GM23248 (cell line): Measurements from ENCODE around the gene PCDH1. TPM values are rescaled to one million over a fixed set of nuclear protein-coding genes. Genes with fewer than 3 reads are reported as not detected.

ENCODE experiments used
- DNase-seq: peaks from one replicate; pipeline ENCODE4 v3.0.0-alpha.2; 2015
- H2AFZ ChIP-seq: fragments of 200-600 bp; sonication (generic); 2 replicates; pipeline ENCODE4 v1.6.1; 2016; ENCODE audit warnings: antibody characterized with exemption
- H3F3A ChIP-seq: fragments of 200-600 bp; sonication (generic); 2 replicates; pipeline ENCODE4 v1.6.1; 2016; ENCODE audit warnings: mild to moderate bottlenecking, antibody characterized with exemption, mixed run types; ENCODE audit not compliant: insufficient read depth
- H3K27ac ChIP-seq: fragments of 200-600 bp; sonication (generic); 2 replicates; pipeline ENCODE4 v1.5.1; 2016; ENCODE audit warnings: mild to moderate bottlenecking
- H3K27me3 ChIP-seq: fragments of 200-600 bp; sonication (generic); replicated peaks from 2 replicates; pipeline ENCODE4 v1.6.1; 2016; ENCODE audit warnings: mild to moderate bottlenecking; ENCODE audit not compliant: insufficient read depth
- H3K36me3 ChIP-seq: fragments of 200-600 bp; sonication (generic); 2 replicates; pipeline ENCODE4 v1.6.1; 2016; ENCODE audit warnings: low read depth, mild to moderate bottlenecking
- H3K4me1 ChIP-seq: fragments of 200-600 bp; sonication (generic); 2 replicates; pipeline ENCODE4 v1.6.1; 2016; ENCODE audit warnings: mild to moderate bottlenecking; ENCODE audit not compliant: insufficient read depth
- H3K4me2 ChIP-seq: fragments of 200-600 bp; sonication (generic); one replicate; pipeline ENCODE4 v1.6.1; 2016; ENCODE audit warnings: mild to moderate bottlenecking; ENCODE audit not compliant: unreplicated experiment
- H3K4me3 ChIP-seq: fragments of 200-600 bp; sonication (generic); 2 replicates; pipeline ENCODE4 v1.5.1; 2016; ENCODE audit warnings: mild to moderate bottlenecking
- H3K79me2 ChIP-seq: fragments of 200-600 bp; sonication (generic); 2 replicates; pipeline ENCODE4 v1.6.1; 2016; ENCODE audit warnings: mild to moderate bottlenecking; ENCODE audit not compliant: insufficient read depth
- H3K9ac ChIP-seq: fragments of 200-600 bp; sonication (generic); 2 replicates; pipeline ENCODE4 v1.6.1; 2016; ENCODE audit warnings: mild to moderate bottlenecking
- H3K9me2 ChIP-seq: fragments of 200-600 bp; sonication (generic); 2 replicates; pipeline ENCODE4 v1.6.1; 2016; ENCODE audit warnings: mixed run types, mild to moderate bottlenecking, moderate library complexity; ENCODE audit not compliant: insufficient read depth
- H3K9me3 ChIP-seq: fragments of 200-600 bp; sonication (generic); one replicate; pipeline ENCODE4 v1.6.1; 2017; ENCODE audit warnings: low read depth
- H4K20me1 ChIP-seq: fragments of 200-600 bp; sonication (generic); 2 replicates; pipeline ENCODE4 v1.6.0; 2016; ENCODE audit not compliant: insufficient read depth
- EZH2 ChIP-seq: fragments of 200-600 bp; sonication (generic); IDR thresholded peaks from 2 replicates; pipeline ENCODE4 v1.6.1; 2018; ENCODE audit warnings: antibody characterized with exemption, mild to moderate bottlenecking; ENCODE audit not compliant: insufficient read depth, poor library complexity, severe bottlenecking
- EZH2phosphoT487 ChIP-seq: fragments of 200-600 bp; sonication (generic); IDR thresholded peaks from 2 replicates; pipeline ENCODE4 v1.6.1; 2018; ENCODE audit warnings: antibody characterized with exemption, moderate library complexity, mild to moderate bottlenecking, low read depth; ENCODE audit not compliant: insufficient read depth
- WGBS, 2 experiments: methylation state at CpG; one replicate each; pipeline ENCODE4 v1.1.6; 2015 to 2017; ENCODE audit warnings: low lambda C conversion rate in 2 of 2, low coverage in 1 of 2; ENCODE audit errors: missing lambda C conversion rate in 2 of 2; 5-methylcytosine and 5-hydroxymethylcytosine counted together
- in situ Hi-C: fragments of 300-500 bp; cut with MboI; formaldehyde crosslinking; loops from 2 replicates; pipeline ENCODE4 v1.15.0; 2020
- polyA plus RNA-seq: library from polyadenylated mRNA; unstranded; fragments of >200 nt; fragmentation: Nextera tagmentation; extraction: Ambion mirVana; gene quantifications from 2 replicates; pipeline ENCODE4 v1.2.1, GENCODE V29; 2016
- total RNA-seq: library from RNA; depleted of rRNA; stranded (reverse); fragments of >200 nt; shearing (Covaris generic); gene quantifications from 2 replicates; pipeline ENCODE4 v1.2.3, GENCODE V29; 2014

The PCDH1 gene
- total and polyA plus RNA-seq, 2 experiments from 2014 or later: 1.6 to 3.5 TPM

DNA sequence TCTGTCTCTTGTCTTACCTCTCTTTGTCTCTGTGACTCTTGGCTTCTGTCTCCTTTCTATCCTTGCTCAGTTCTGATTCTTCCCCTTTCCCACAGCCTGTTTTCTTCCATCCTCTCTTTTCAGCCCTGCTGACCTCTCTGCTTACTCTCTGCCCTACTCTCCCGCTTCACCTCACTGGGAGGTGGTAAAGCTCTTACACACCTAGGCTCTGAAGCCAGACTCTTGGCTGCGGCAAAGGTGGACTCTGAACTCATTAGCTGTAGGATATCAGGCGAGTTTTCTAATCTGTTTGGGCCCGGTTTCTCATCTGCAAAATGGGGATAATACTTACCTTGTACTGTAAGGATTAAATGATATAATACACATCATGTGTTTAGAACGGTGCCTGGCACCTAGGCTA, 11.1 kb downstream of the PCDH1 start:
- Histone ChIP-seq H3F3A (no peaks in the 10 kb centered on the region), H2AFZ (no peak overlapping the region), H4K20me1 (no peaks in the 10 kb centered on the region), H3K4me1 (no peaks in the 10 kb centered on the region), H3K4me3 (no peak overlapping the region), H3K4me2 (no peak overlapping the region), H3K9me2 (no peaks in the 10 kb centered on the region), H3K27ac (no peak overlapping the region), H3K79me2 (no peaks in the 10 kb centered on the region), H3K9ac (no peak overlapping the region), H3K36me3 (no peaks in the 10 kb centered on the region), H3K9me3 (no peaks in the 10 kb centered on the region), H3K27me3 (no peaks in the 10 kb centered on the region; the same call in 1 of the 2 replicates)
- DNase-seq: no peak
- WGBS, 2 experiments: 63% methylated on average over 5 of the region's 5 CpGs
- in situ Hi-C loops: no loop called here
- no peak for TF ChIP-seq EZH2phosphoT487
- TF ChIP-seq EZH2: no peak

DNA sequence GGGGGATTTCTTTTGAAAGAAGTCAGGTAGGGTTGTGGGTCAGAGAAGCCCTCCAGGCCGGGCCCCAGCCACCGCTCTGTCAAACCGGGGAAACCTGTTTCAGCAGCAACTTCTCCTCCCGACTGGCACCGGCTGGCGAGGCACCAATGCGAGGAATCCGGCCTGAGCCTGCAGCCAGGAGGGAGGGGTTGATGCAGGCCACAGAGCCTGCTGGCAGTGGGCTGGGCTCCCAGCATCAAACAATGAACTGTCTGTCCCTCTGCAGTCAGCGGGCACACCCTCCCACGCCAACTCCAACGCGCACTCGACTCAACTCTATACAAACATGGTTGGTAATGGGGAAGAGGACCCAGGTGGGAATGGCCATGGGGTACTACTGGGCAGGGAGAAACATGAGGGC, 12.1 kb downstream of the PCDH1 start:
- H3K9ac ChIP-seq: no peak overlapping the region
- WGBS, 2 experiments: 68 to 76% methylated on average over 13 of the region's 13 CpGs
- H3K27ac ChIP-seq: no peak overlapping the region
- in situ Hi-C loops: no loop called here
- H3K27me3 ChIP-seq: peaks cover 5% of the 10 kb centered on the region; the same call in 1 of the 2 replicates
- no peaks in the 10 kb centered on the region for H3K9me2 ChIP-seq
- no peak overlapping the region for H2AFZ ChIP-seq
- TF ChIP-seq EZH2 (no peak), EZH2phosphoT487 (no peak)
- H3K36me3 ChIP-seq: no peaks in the 10 kb centered on the region
- H3K79me2 ChIP-seq: no peaks in the 10 kb centered on the region
- H3K4me2 ChIP-seq: no peak overlapping the region
- H3F3A ChIP-seq: no peaks in the 10 kb centered on the region
- no peak overlapping the region for H3K4me3 ChIP-seq
- H3K4me1 ChIP-seq: no peaks in the 10 kb centered on the region
- H3K9me3 ChIP-seq: no peaks in the 10 kb centered on the region
- DNase-seq: no peak
- H4K20me1 ChIP-seq: no peaks in the 10 kb centered on the region

DNA sequence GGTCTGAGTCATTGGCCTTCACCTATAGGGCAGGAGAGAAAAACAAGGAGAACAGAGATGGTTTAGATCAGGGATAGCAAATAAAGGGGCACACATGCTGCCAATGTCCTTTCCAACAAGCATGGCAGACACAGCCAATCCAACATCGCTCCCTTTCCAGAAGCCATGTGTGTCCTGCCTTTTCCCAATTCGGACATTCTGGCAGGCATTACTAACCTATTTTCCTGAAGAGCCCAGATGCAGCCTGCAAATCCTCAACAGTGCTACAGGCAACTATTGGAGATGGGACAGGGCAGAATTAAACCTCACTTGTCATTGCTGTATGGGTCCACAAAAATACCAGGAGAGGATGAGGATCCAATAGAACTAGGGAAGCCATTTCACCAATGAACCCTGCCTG, 12.8 kb downstream of the PCDH1 start:
- DNase-seq: no peak
- Histone ChIP-seq H3K9me2 (no peaks in the 10 kb centered on the region), H3F3A (no peaks in the 10 kb centered on the region), H4K20me1 (no peaks in the 10 kb centered on the region), H2AFZ (no peak overlapping the region), H3K4me1 (no peaks in the 10 kb centered on the region), H3K27me3 (peaks cover 5% of the 10 kb centered on the region; the same call in 1 of the 2 replicates), H3K4me2 (no peak overlapping the region), H3K9me3 (no peaks in the 10 kb centered on the region), H3K9ac (no peak overlapping the region), H3K27ac (no peak overlapping the region), H3K36me3 (no peaks in the 10 kb centered on the region), H3K79me2 (no peaks in the 10 kb centered on the region), H3K4me3 (no peak overlapping the region)
- in situ Hi-C loops: no loop called here
- no peak for TF ChIP-seq EZH2
- no peak for TF ChIP-seq EZH2phosphoT487
- 79 to 83% methylated on average over 2 of the region's 2 CpGs for WGBS, 2 experiments

DNA sequence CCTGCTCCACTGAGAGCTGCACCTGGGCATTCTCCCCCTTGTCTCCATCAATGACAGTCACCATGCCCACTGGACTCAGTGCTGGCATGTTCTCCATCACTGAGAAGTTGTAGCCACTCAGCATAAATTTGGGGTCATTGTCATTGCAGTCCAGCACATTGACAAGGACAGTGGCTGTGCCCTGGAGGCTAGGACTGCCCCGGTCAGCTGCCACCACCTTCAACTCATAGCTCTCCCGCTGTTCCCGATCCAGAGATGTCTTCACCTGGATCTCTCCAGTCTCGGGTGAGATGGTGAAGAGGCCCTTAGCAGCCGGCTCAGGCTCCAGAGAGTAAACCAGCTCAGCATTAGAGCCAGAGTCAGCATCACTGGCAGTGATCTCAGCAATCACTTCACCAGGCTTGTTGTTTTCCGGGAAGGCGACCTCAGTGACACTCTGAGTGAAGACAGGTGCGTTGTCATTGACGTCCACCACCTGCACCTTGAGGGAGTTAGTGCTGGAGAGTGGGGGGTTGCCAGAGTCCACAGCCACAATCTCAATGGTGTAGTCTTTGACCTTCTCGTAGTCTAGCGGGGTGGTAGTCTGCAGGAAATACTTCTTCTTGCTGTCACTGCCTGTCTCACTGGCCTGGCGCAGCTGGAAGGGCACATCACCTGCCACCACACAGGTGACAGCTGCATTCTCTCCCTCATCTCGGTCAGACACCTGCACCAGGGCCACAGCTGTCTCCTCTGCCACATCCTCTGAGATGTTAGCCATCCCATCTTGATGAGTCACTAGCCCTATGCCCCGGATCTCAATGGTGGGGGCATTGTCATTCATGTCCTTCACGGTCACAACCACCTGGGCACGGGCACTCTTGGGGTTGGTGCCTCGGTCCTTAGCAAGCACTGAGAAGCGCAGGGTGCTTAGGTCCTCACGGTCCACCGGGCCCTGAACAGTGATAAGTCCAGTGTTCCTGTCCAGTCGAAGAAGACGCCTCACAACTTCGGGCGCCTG, 13.5 kb downstream of the PCDH1 start:
- no peak for DNase-seq
- H3K4me1 ChIP-seq: no peaks in the 10 kb centered on the region
- H3K27me3 ChIP-seq: peaks cover 5% of the 10 kb centered on the region
- TF ChIP-seq EZH2phosphoT487 (no peak), EZH2 (no peak)
- H3K9me3 ChIP-seq: no peaks in the 10 kb centered on the region
- H3K27ac ChIP-seq: no peak overlapping the region
- in situ Hi-C loops: no loop called here
- H3K36me3 ChIP-seq: no peaks in the 10 kb centered on the region
- H3K9me2 ChIP-seq: no peaks in the 10 kb centered on the region
- H3K4me3 ChIP-seq: no peak overlapping the region
- H4K20me1 ChIP-seq: no peaks in the 10 kb centered on the region
- no peaks in the 10 kb centered on the region for H3K79me2 ChIP-seq
- no peak overlapping the region for H3K9ac ChIP-seq
- H2AFZ ChIP-seq: no peak overlapping the region
- no peaks in the 10 kb centered on the region for H3F3A ChIP-seq
- no peak overlapping the region for H3K4me2 ChIP-seq
- 60 to 65% methylated on average over 24 of the region's 24 CpGs for WGBS, 2 experiments
